ENCODE measurements around the gene SIK3. TPM values are rescaled to one million over a fixed set of nuclear protein-coding genes. Genes with fewer than 3 reads are reported as not detected.
A peak's percentile ranks its signal among the peaks of the same experiment; 100 is the strongest.

SIK3 gene
- total RNA-seq, 4 donors from 2014 or later: 58.8 to 85.8 (median 59.8) TPM

GRCh38 chr11:116984589-116984988, 113.6 kb downstream of the SIK3 start:
- TF ChIP-seq POLR2A (IDR thresholded peaks at IDR 0.05): no peak
- TF ChIP-seq CTCF (IDR thresholded peaks at IDR 0.05): no peak
- no peak overlapping the region for H3K4me3 ChIP-seq
- H3K27ac ChIP-seq: peak overlapping the region in 3 of 4 donors; percentile 1 to 65 (median 44)
- DNase-seq: no peak
- no peaks in the 10 kb centered on the region for H3K27me3 ChIP-seq
- no peaks in the 10 kb centered on the region for H3K36me3 ChIP-seq
- H3K9me3 ChIP-seq: no peaks in the 10 kb centered on the region
- H3K4me1 ChIP-seq: peaks cover 0 to 38% (median 16%) of the 10 kb centered on the region in 4 donors

GRCh38 chr11:116984186-116984585, 114.0 kb downstream of the SIK3 start:
- TF ChIP-seq CTCF (IDR thresholded peaks at IDR 0.05) (no peak), POLR2A (IDR thresholded peaks at IDR 0.05) (no peak)
- Histone ChIP-seq H3K4me3 (no peak overlapping the region), H3K36me3 (no peaks in the 10 kb centered on the region), H3K27ac (peak overlapping the region in 2 of 4 donors; percentile 44 to 65), H3K4me1 (peaks cover 0 to 34% (median 17%) of the 10 kb centered on the region in 4 donors), H3K27me3 (no peaks in the 10 kb centered on the region), H3K9me3 (no peaks in the 10 kb centered on the region)
- no peak for DNase-seq

GRCh38 chr11:116981266-116981885, 116.9 kb downstream of the SIK3 start:
- H3K4me1 ChIP-seq: peaks cover 0 to 19% (median 8%) of the 10 kb centered on the region in 4 donors
- peak overlapping the region in 2 of 4 donors; percentile 4 to 67 for H3K27ac ChIP-seq
- peak in 1 of 3 donors; percentile 43 for DNase-seq
- no peaks in the 10 kb centered on the region for H3K36me3 ChIP-seq
- no peaks in the 10 kb centered on the region for H3K9me3 ChIP-seq
- H3K27me3 ChIP-seq: no peaks in the 10 kb centered on the region
- TF ChIP-seq POLR2A (IDR thresholded peaks at IDR 0.05) (no peak), CTCF (IDR thresholded peaks at IDR 0.05) (no peak)
- H3K4me3 ChIP-seq: no peak overlapping the region

- TF ChIP-seq POLR2A (IDR thresholded peaks at IDR 0.05) (no peak), CTCF (IDR thresholded peaks at IDR 0.05) (no peak)
- DNase-seq: no peak
- Histone ChIP-seq H3K27me3 (no peaks in the 10 kb centered on the region), H3K36me3 (no peaks in the 10 kb centered on the region), H3K27ac (peak overlapping the region in 2 of 4 donors; percentile 67), H3K4me1 (peaks cover 0 to 14% (median 3%) of the 10 kb centered on the region in 4 donors), H3K9me3 (no peaks in the 10 kb centered on the region), H3K4me3 (no peak overlapping the region)
These were observed 118.0 kb downstream of the SIK3 start for GRCh38 chr11:116980136-116980793.

- Histone ChIP-seq H3K9me3 (no peaks in the 10 kb centered on the region), H3K27ac (no peak overlapping the region), H3K4me3 (no peak overlapping the region), H3K27me3 (no peaks in the 10 kb centered on the region), H3K4me1 (peaks cover 0 to 14% (median 0%) of the 10 kb centered on the region in 4 donors), H3K36me3 (no peaks in the 10 kb centered on the region)
- no peak for DNase-seq
- no peak for TF ChIP-seq POLR2A (IDR thresholded peaks at IDR 0.05)
- no peak for TF ChIP-seq CTCF (IDR thresholded peaks at IDR 0.05)
These were observed 121.2 kb downstream of the SIK3 start for GRCh38 chr11:116976941-116977570.
